Stimulated activated CD8-positive, alpha-beta memory T cell treated with anti-CD3 and anti-CD28 coated beads, Interleukin-4, amount 100 ng/mL, for 4 hours (primary cell): ENCODE measurements around the gene SLC9A2.

Experiments
- DNase-seq, 2 donors: peaks; one replicate each; pipeline ENCODE4 v3.0.0-alpha.2; 2020; ENCODE audit warnings: low read depth in 2 of 2, low spot score in 1 of 2

SLC9A2 gene

GRCh38 chr2:102672107-102672776 lies 52.9 kb downstream of the SLC9A2 start:
- no peak for DNase-seq

- no peak for DNase-seq
Measured at GRCh38 chr2:102674370-102674769, 55.0 kb downstream of the SLC9A2 start.

- DNase-seq: no peak
Measured at GRCh38 chr2:102674836-102675235, 55.5 kb downstream of the SLC9A2 start.

GRCh38 chr2:102677244-102678215 lies 58.2 kb downstream of the SLC9A2 start:
- DNase-seq: no peak

GRCh38 chr2:102678442-102678841 lies 59.1 kb downstream of the SLC9A2 start:
- DNase-seq: no peak

- no peak for DNase-seq
Measured at GRCh38 chr2:102686479-102687439, 67.4 kb downstream of the SLC9A2 start.

GRCh38 chr2:102690012-102690411 lies 70.7 kb downstream of the SLC9A2 start:
- DNase-seq: no peak

- no peak for DNase-seq
Measured at GRCh38 chr2:102696463-102696862, 77.1 kb downstream of the SLC9A2 start.

- DNase-seq: no peak
Measured at GRCh38 chr2:102698369-102699111, 79.2 kb downstream of the SLC9A2 start.

- DNase-seq: no peak
Measured at GRCh38 chr2:102703305-102703704, 84.0 kb downstream of the SLC9A2 start.

GRCh38 chr2:102703748-102704147 lies 84.4 kb downstream of the SLC9A2 start:
- DNase-seq: no peak

GRCh38 chr2:102704531-102704930 lies 85.2 kb downstream of the SLC9A2 start:
- no peak for DNase-seq

GRCh38 chr2:102707796-102708695 lies 88.7 kb downstream of the SLC9A2 start:
- DNase-seq: no peak

- DNase-seq: no peak
Measured at GRCh38 chr2:102708847-102709559, 89.7 kb downstream of the SLC9A2 start.

- DNase-seq: no peak
Measured at GRCh38 chr2:102717308-102718018, 98.1 kb downstream of the SLC9A2 start.

- no peak for DNase-seq
Measured at GRCh38 chr2:102718387-102719316, 99.3 kb downstream of the SLC9A2 start.

- DNase-seq: no peak
Measured at GRCh38 chr2:102724016-102724490, 104.7 kb downstream of the SLC9A2 start.
